A673 (cell line): ENCODE results near the gene ATXN1L.

Source experiments
- CTCF ChIP-seq: fragments of 300-800, 200-600 bp; sonication (generic); conservative IDR thresholded peaks from 2 replicates; pipeline ENCODE4 v1.5.1; 2017; ENCODE audit warnings: low read depth, mild to moderate bottlenecking, antibody characterized with exemption, low read length, moderate library complexity, mixed read lengths
- EZH2 ChIP-seq: fragments of 200-600 bp; sonication (generic); IDR thresholded peaks from 2 replicates; pipeline ENCODE4 v1.6.1; 2017; ENCODE audit warnings: borderline replicate concordance, low read depth, mild to moderate bottlenecking, mixed read lengths, antibody characterized with exemption, low read length; ENCODE audit not compliant: poor library complexity, severe bottlenecking

- no peak for TF ChIP-seq EZH2
- TF ChIP-seq CTCF, result no peak
Measured at GRCh38 chr16:71846431-71846830, 655 bp downstream of the ATXN1L start.
